Activated CD4-positive, alpha-beta memory T cell treated with anti-CD3 and anti-CD28 coated beads for 36 hours (primary cell): ENCODE measurements around the gene MTARC2. TPM values are rescaled to one million over a fixed set of nuclear protein-coding genes. Genes with fewer than 3 reads are reported as not detected.

Experiments
- CTCF ChIA-PET: fragments of 350-600 bp; sonication (Branson Sonifier 250); formaldehyde crosslinking; loops from one replicate; lab custom pipeline; 2021; ENCODE audit warnings: antibody characterized with exemption, inconsistent platforms; lab: Charles Lee
- POLR2A ChIA-PET: fragments of 350-600 bp; sonication (Branson Sonifier 250); formaldehyde crosslinking; loops from one replicate; lab custom pipeline; 2021; ENCODE audit warnings: antibody characterized with exemption; lab: Charles Lee
- DNase-seq: peaks from one replicate; pipeline ENCODE4 v3.0.0-alpha.2; 2020
- H3K27ac Mint-ChIP-seq: one replicate; pipeline ENCODE4 v1.8.0; 2021; ENCODE audit warnings: mixed read lengths
- H3K27me3 Mint-ChIP-seq: one replicate; pipeline ENCODE4 v1.8.0; 2021; ENCODE audit warnings: mixed read lengths
- H3K36me3 Mint-ChIP-seq: one replicate; pipeline ENCODE4 v1.8.0; 2021; ENCODE audit warnings: mixed read lengths
- H3K4me1 Mint-ChIP-seq: one replicate; pipeline ENCODE4 v1.8.0; 2021; ENCODE audit warnings: low read depth, mixed read lengths
- H3K4me3 Mint-ChIP-seq: one replicate; pipeline ENCODE4 v1.8.0; 2021; ENCODE audit warnings: mild to moderate bottlenecking, mixed read lengths
- H3K9me3 Mint-ChIP-seq: one replicate; pipeline ENCODE4 v1.8.0; 2021; ENCODE audit warnings: mixed read lengths
- intact Hi-C: fragments of 100-400 bp; cut with micrococcal nuclease; formaldehyde crosslinking; loops from one replicate; pipeline ENCODE4 v1.15.1; 2023
- total RNA-seq, 2 experiments: library from RNA; stranded (reverse); gene quantifications; one replicate each; pipeline ENCODE4 v1.2.3, GENCODE V29; 2021

MTARC2 gene
- total RNA-seq, 2 experiments from 2014 or later = not detected

- Mint-ChIP-seq H3K4me3 (no peak overlapping the region), H3K27me3 (peaks cover 26% of the 10 kb centered on the region), H3K9me3 (no peaks in the 10 kb centered on the region), H3K27ac (no peak overlapping the region), H3K36me3 (no peaks in the 10 kb centered on the region), H3K4me1 (no peaks in the 10 kb centered on the region)
- no peak for DNase-seq
- ChIA-PET CTCF (no interaction called here), POLR2A (no interaction called here)
- intact Hi-C loops = no loop called here
These were observed 76.2 kb downstream of the MTARC2 start for GRCh38 chr1:220824031-220824989.

DNA sequence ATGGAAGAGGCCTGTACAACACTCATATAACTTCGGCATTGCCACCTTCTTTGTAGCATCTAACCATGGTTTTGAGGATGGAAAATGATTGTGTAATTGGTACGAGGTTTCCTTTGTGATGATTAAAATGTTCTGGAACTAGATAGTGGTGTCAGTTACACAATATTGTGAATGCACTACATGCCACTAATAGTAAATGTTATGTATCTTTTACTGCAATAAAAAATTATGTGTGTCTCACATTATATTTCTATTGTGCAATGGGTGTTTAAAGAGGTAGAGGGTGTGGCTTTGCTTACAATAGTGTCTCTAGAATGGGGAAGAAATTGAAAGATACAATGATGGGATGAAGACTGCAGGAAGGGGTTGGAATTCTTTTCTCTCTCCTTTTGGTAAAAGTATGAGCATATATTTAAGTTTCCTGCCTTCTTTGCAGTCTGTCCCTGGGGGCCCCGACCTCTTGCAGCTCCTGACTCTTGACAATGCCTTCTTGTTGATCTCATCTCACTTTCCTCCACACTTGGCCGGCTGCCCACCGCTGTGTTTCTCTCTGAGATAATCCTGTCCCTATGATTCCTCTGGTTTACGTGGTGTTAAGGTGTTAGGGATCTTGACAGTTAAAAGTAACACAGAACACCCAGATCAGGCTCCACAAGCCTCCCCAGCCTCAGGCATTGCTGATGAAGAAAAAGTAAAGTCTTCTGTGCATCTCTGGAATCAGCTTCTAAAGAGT lies 77.9 kb downstream of the MTARC2 start:
- Mint-ChIP-seq H3K4me3 (no peak overlapping the region), H3K27me3 (peaks cover 22% of the 10 kb centered on the region), H3K4me1 (no peaks in the 10 kb centered on the region), H3K36me3 (no peaks in the 10 kb centered on the region), H3K27ac (no peak overlapping the region), H3K9me3 (no peaks in the 10 kb centered on the region)
- CTCF ChIA-PET = no interaction called here
- POLR2A ChIA-PET = no interaction called here
- intact Hi-C loops = no loop called here
- no peak for DNase-seq

GRCh38 chr1:220826729-220827128 lies 78.6 kb downstream of the MTARC2 start:
- intact Hi-C loops = no loop called here
- Mint-ChIP-seq H3K4me3 (no peak overlapping the region), H3K4me1 (no peaks in the 10 kb centered on the region), H3K9me3 (no peaks in the 10 kb centered on the region), H3K36me3 (no peaks in the 10 kb centered on the region), H3K27me3 (peaks cover 21% of the 10 kb centered on the region), H3K27ac (no peak overlapping the region)
- CTCF ChIA-PET = no interaction called here
- POLR2A ChIA-PET = no interaction called here
- no peak for DNase-seq

DNA sequence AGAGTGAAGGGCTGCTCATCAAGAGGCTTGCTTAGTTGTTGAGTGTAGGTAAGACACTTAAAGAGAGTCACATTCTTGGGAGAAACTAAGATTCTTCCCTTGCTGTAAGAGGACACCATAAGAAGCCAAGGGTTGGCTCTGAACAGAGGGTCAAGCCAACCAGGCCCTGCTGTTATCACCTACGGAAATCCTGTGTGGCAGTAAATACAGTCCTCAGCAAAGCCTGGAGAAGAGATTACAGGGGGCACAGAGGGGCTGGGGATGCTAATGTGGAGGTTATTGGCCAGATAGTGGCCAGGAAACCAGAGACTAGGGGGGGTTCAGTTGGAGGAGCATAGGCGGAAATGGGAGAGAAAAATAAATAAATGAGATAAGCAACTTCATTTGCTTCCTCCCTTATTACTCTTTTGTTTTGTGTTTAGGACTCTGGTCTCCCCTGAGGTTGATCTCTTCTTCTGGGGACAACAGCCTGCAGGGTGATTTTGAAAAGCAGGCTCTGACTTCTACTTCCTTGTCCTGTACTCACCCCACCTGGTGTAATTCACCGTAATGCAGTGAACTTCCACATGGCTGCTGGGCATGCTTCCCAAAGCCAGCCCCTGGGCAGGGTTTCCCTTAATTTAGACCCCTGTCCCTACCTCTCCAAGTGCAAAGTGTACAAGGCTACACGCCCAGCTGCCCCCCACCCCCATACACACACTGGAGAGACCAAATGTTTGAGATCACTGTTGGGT lies 79.5 kb downstream of the MTARC2 start:
- Mint-ChIP-seq H3K4me1 (no peaks in the 10 kb centered on the region), H3K27ac (no peak overlapping the region), H3K9me3 (no peaks in the 10 kb centered on the region), H3K36me3 (no peaks in the 10 kb centered on the region), H3K4me3 (no peak overlapping the region), H3K27me3 (peaks cover 24% of the 10 kb centered on the region)
- DNase-seq = no peak
- POLR2A ChIA-PET = no interaction called here
- intact Hi-C loops = no loop called here
- CTCF ChIA-PET = no interaction called here

GRCh38 chr1:220828179-220828490 lies 80.0 kb downstream of the MTARC2 start:
- Mint-ChIP-seq H3K36me3 (no peaks in the 10 kb centered on the region), H3K4me3 (no peak overlapping the region), H3K9me3 (no peaks in the 10 kb centered on the region), H3K27ac (no peak overlapping the region), H3K4me1 (no peaks in the 10 kb centered on the region), H3K27me3 (peaks cover 26% of the 10 kb centered on the region)
- ChIA-PET POLR2A (no interaction called here), CTCF (no interaction called here)
- intact Hi-C loops = no loop called here
- DNase-seq = no peak

GRCh38 chr1:220828950-220829586 lies 80.9 kb downstream of the MTARC2 start:
- Mint-ChIP-seq H3K4me1 (no peaks in the 10 kb centered on the region), H3K9me3 (no peaks in the 10 kb centered on the region), H3K27ac (no peak overlapping the region), H3K27me3 (peaks cover 23% of the 10 kb centered on the region), H3K4me3 (no peak overlapping the region), H3K36me3 (no peaks in the 10 kb centered on the region)
- DNase-seq = no peak
- intact Hi-C loops = no loop called here
- CTCF ChIA-PET = no interaction called here
- POLR2A ChIA-PET = no interaction called here

DNA sequence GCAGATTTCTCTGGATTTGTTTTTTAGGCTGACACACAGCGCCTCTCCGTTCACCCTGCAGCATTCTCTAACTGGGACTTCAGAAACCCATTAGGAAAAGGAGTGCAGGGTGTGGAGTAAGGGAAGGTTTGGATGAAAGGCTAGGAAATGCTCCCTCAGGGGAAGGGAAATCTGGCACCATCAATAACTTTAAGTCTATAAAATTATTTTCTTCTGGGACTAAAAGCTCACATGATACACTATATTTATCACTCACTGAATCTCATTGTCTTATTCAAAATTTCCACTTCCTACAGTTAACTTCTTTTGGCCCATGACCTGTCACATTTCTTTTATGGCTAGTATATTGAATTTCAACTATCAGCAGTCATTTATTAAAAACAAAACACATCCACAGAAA lies 85.3 kb downstream of the MTARC2 start:
- Mint-ChIP-seq H3K9me3 (no peaks in the 10 kb centered on the region), H3K27ac (no peak overlapping the region), H3K36me3 (no peaks in the 10 kb centered on the region), H3K4me1 (no peaks in the 10 kb centered on the region), H3K4me3 (no peak overlapping the region), H3K27me3 (peaks cover 16% of the 10 kb centered on the region)
- intact Hi-C loops = no loop called here
- CTCF ChIA-PET = no interaction called here
- POLR2A ChIA-PET = no interaction called here
- DNase-seq = no peak

Other genes starting within 250 kb of the MTARC2 start
- gene MARK1, start 220.2 kb upstream of the MTARC2 start, total RNA-seq = not detected
- gene C1orf115, start 58.0 kb upstream of the MTARC2 start, total RNA-seq = under 1 TPM; 0.73 to 0.76 TPM
- not detected for gene MTARC1, start 38.6 kb downstream of the MTARC2 start, total RNA-seq
- gene HLX, start 131.1 kb downstream of the MTARC2 start, total RNA-seq = under 1 TPM in 1 of 2 experiments, not detected in 1; 0.19 TPM